Fibroblast of skin of left quadriceps (primary cell): ENCODE measurements around the gene RBPJ.

Source experiments
- DNase-seq, 2 experiments: peaks; one replicate each; pipeline ENCODE4 v3.0.0-alpha.2; 2013; ENCODE audit warnings: low read depth in 2 of 2

The RBPJ gene

GRCh38 chr4:26459054-26459755 is 138.4 kb downstream of the RBPJ start:
- peak in 1 of 2 experiments; percentile 30 for DNase-seq

GRCh38 chr4:26459756-26460530 is 139.1 kb downstream of the RBPJ start:
- no peak for DNase-seq

GRCh38 chr4:26462874-26463273 is 142.1 kb downstream of the RBPJ start:
- DNase-seq: no peak

GRCh38 chr4:26463386-26463785 is 142.6 kb downstream of the RBPJ start:
- no peak for DNase-seq

GRCh38 chr4:26464420-26465095 is 143.7 kb downstream of the RBPJ start:
- no peak for DNase-seq

- no peak for DNase-seq
These were observed 145.9 kb downstream of the RBPJ start for GRCh38 chr4:26466578-26467270.

- no peak for DNase-seq
These were observed 146.9 kb downstream of the RBPJ start for GRCh38 chr4:26467724-26468123.

GRCh38 chr4:26468283-26468949 is 147.6 kb downstream of the RBPJ start:
- no peak for DNase-seq

- DNase-seq: no peak
These were observed 148.2 kb downstream of the RBPJ start for GRCh38 chr4:26468977-26469376.

GRCh38 chr4:26471890-26472289 is 151.1 kb downstream of the RBPJ start:
- DNase-seq: no peak

GRCh38 chr4:26473893-26474292 is 153.1 kb downstream of the RBPJ start:
- DNase-seq: no peak

- no peak for DNase-seq
These were observed 153.7 kb downstream of the RBPJ start for GRCh38 chr4:26474551-26474950.

GRCh38 chr4:26475716-26476115 is 154.9 kb downstream of the RBPJ start:
- no peak for DNase-seq

GRCh38 chr4:26476545-26476944 is 155.7 kb downstream of the RBPJ start:
- DNase-seq: no peak

- no peak for DNase-seq
These were observed 157.5 kb downstream of the RBPJ start for GRCh38 chr4:26478330-26478729.

GRCh38 chr4:26482508-26483462 is 162.0 kb downstream of the RBPJ start:
- no peak for DNase-seq

- peak; percentile 36 to 43 for DNase-seq
These were observed 163.3 kb downstream of the RBPJ start for GRCh38 chr4:26484032-26484515.

GRCh38 chr4:26484516-26484915 is 163.7 kb downstream of the RBPJ start:
- DNase-seq: no peak
